ENCODE measurements around the gene SORBS2. TPM values are rescaled to one million over a fixed set of nuclear protein-coding genes. Genes with fewer than 3 reads are reported as not detected.

The SORBS2 gene
- total RNA-seq, 1 donor from 2014 or later, result 43.2 TPM

DNA sequence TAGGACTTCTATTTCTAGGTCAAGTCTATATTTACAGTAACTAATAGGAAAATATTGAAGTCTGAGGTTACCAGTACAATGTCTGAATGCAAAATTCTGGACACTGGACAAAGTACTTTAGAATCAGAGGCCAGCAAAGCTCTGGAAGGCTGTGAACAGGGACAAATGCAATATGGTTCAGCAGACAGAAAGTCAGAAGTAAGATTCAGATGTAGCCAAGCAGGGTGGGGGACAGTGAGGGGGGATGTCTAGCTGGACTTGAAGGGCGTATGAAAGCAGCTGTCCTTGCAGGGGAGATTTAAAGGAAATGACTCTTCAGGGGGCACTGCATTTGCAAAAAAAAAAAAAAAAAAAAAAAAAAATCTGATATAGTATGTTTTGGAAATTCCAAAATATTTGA is 2.9 kb downstream of the SORBS2 start:
- Mint-ChIP-seq H3K9me3 (no peaks in the 10 kb centered on the region), H3K27ac (peak overlapping the region; percentile 57), H3K27me3 (peaks cover 11% of the 10 kb centered on the region), H3K36me3 (no peaks in the 10 kb centered on the region), H3K4me3 (peak overlapping the region; percentile 84), H3K4me1 (ENCODE audit: unreplicated experiment) (peaks cover 49% of the 10 kb centered on the region)
- DNase-seq (ENCODE audit: extremely low spot score, unreplicated experiment), result no peak
- TF ChIP-seq, protein P1, sequence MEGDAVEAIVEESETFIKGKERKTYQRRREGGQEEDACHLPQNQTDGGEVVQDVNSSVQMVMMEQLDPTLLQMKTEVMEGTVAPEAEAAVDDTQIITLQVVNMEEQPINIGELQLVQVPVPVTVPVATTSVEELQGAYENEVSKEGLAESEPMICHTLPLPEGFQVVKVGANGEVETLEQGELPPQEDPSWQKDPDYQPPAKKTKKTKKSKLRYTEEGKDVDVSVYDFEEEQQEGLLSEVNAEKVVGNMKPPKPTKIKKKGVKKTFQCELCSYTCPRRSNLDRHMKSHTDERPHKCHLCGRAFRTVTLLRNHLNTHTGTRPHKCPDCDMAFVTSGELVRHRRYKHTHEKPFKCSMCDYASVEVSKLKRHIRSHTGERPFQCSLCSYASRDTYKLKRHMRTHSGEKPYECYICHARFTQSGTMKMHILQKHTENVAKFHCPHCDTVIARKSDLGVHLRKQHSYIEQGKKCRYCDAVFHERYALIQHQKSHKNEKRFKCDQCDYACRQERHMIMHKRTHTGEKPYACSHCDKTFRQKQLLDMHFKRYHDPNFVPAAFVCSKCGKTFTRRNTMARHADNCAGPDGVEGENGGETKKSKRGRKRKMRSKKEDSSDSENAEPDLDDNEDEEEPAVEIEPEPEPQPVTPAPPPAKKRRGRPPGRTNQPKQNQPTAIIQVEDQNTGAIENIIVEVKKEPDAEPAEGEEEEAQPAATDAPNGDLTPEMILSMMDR (conservative IDR thresholded peaks at IDR 0.05), result no peak

DNA sequence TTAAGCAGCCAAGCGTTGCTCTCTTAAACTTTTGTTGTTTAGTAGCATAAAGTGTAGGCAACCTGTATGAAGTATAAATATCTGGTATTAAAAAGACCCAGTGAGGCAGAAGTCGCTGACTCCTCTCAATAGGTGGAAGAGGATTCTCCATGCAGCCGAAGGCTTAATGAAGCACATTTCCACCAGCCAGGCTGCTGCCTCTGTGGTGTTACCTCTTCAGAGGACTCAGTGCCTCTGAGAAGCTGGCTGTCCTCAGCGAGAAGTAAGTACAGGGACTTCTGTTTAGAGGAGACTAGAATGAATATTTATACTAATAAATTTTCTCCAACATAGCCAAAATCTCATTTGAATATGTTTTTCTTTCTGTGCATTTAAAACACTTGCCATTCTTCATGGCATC is 6.0 kb downstream of the SORBS2 start:
- no peak for DNase-seq (ENCODE audit: extremely low spot score, unreplicated experiment)
- Mint-ChIP-seq H3K9me3 (no peaks in the 10 kb centered on the region), H3K4me3 (no peak overlapping the region), H3K27ac (no peak overlapping the region), H3K36me3 (peaks cover 1% of the 10 kb centered on the region), H3K4me1 (ENCODE audit: unreplicated experiment) (peaks cover 23% of the 10 kb centered on the region), H3K27me3 (peaks cover 3% of the 10 kb centered on the region)
- TF ChIP-seq, protein P1 (conservative IDR thresholded peaks at IDR 0.05), result no peak

DNA sequence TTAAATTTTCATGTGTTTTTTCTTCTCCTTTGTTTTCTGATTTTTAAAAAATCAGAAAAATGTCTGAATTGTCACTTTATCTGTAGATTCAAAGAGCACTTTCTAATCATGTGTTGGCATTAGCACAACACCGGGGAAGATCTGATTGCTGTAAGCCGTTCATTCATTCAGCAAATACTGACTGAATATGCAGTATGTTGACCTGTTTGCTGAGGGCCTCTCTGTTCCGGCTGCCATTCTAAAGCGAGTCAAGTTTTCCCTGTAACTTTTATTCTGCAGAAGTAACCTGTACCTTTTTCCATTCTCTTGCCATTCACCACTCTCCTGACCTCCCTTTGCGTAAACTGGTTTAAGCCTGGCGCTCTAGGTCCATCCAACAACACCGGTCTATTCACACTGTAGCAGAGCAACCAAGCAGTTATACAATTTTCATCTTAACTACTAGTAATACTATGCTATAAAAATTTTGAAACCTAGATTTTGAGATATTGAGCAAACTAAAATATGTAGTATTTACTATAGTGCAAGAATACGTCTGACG is 6.7 kb downstream of the SORBS2 start:
- H3K27ac Mint-ChIP-seq, result no peak overlapping the region
- no peak for DNase-seq (ENCODE audit: extremely low spot score, unreplicated experiment)
- H3K4me3 Mint-ChIP-seq, result no peak overlapping the region
- peaks cover 18% of the 10 kb centered on the region for H3K4me1 Mint-ChIP-seq (ENCODE audit: unreplicated experiment)
- TF ChIP-seq, protein P1 (conservative IDR thresholded peaks at IDR 0.05), result no peak
- no peaks in the 10 kb centered on the region for H3K9me3 Mint-ChIP-seq
- H3K36me3 Mint-ChIP-seq, result peaks cover 5% of the 10 kb centered on the region
- peaks cover 3% of the 10 kb centered on the region for H3K27me3 Mint-ChIP-seq

DNA sequence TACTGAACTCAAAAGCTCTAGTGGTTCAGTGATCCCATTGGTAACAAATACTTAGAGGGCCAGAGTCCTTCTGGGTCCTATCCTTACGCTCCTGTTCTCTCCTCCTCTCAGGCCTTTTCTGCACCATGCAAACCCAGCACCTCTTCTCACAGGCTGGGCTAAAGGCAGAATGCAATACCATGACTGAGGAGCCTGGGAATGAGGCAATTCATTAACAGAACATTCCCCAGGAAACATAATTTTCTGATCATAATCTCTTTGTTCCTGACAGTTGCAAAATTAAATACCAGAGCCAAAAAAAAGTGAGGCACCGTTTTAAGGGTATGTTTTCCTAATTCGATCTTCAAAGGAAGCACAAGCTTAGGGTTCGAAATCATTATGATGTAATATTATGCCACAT is 9.0 kb downstream of the SORBS2 start:
- DNase-seq (ENCODE audit: extremely low spot score, unreplicated experiment), result no peak
- Mint-ChIP-seq H3K4me1 (ENCODE audit: unreplicated experiment) (no peaks in the 10 kb centered on the region), H3K27me3 (peaks cover 2% of the 10 kb centered on the region), H3K9me3 (no peaks in the 10 kb centered on the region), H3K36me3 (peaks cover 5% of the 10 kb centered on the region), H3K27ac (no peak overlapping the region), H3K4me3 (no peak overlapping the region)
- TF ChIP-seq, protein P1 (conservative IDR thresholded peaks at IDR 0.05), result no peak

DNA sequence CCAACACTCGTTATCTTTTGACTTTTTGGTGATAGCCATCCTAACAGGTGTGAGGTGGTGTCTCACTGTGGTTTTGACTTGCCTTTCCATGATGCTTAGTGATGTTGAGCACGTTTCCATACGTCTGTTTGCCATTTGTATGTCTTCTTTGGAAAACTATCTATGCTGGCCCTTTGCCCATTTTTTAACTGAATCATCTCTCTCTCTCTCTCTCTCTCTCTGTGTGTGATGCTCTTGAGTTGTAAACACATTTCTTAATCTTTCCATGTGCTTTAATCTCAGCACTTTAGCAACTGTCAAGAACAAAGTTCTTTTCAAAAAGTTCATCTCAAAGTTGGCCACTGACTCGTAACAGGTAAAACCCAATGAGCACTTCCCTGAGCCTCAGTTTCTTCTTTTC is 10.5 kb downstream of the SORBS2 start:
- TF ChIP-seq, protein P1 (conservative IDR thresholded peaks at IDR 0.05), result no peak
- H3K4me3 Mint-ChIP-seq, result no peak overlapping the region
- no peak for DNase-seq (ENCODE audit: extremely low spot score, unreplicated experiment)
- H3K36me3 Mint-ChIP-seq, result peaks cover 5% of the 10 kb centered on the region
- no peaks in the 10 kb centered on the region for H3K9me3 Mint-ChIP-seq
- H3K4me1 Mint-ChIP-seq (ENCODE audit: unreplicated experiment), result peaks cover 9% of the 10 kb centered on the region
- H3K27ac Mint-ChIP-seq, result no peak overlapping the region
- peaks cover 6% of the 10 kb centered on the region for H3K27me3 Mint-ChIP-seq

Data from type B pancreatic cell (in vitro differentiated cells).